H1 (cell line): ENCODE measurements around the gene TMEM183A. TPM values are rescaled to one million over a fixed set of nuclear protein-coding genes. Genes with fewer than 3 reads are reported as not detected.
A peak's percentile ranks its signal among the peaks of the same experiment; 100 is the strongest.
"Not testable (repeated sequence)": the region's sequence is repeated elsewhere in the genome, so short reads cannot be mapped to it uniquely, and the experiment has no call there.

ENCODE experiments used
- CTCF ChIA-PET: fragments of 300-600 bp; sonication (Branson Sonifier 250); formaldehyde crosslinking; loops from one replicate; lab custom pipeline; 2021; ENCODE audit not compliant: partially characterized antibody; lab: Charles Lee
- POLR2A ChIA-PET: fragments of 300-600 bp; sonication (Branson Sonifier 250); formaldehyde crosslinking; loops from one replicate; lab custom pipeline; 2021; ENCODE audit warnings: inconsistent platforms; ENCODE audit not compliant: partially characterized antibody; lab: Charles Lee
- DNase-seq, 2 experiments: peaks; one replicate each; pipeline versions ENCODE4 v3.0.0 to v3.0.0-alpha.2; 2010 to 2022; ENCODE audit warnings: low spot score in 2 of 2, low read depth in 1 of 2, mixed read lengths in 1 of 2
- FAIRE-seq: peaks from 2 replicates; lab custom pipeline; 2011; peaks lifted over from hg19 to GRCh38; lab: Jason Lieb, UNC
- H2AFZ ChIP-seq: 2 replicates; pipeline ENCODE4 v1.8.1; 2012; ENCODE audit warnings: low read length, inconsistent platforms
- H2AK5ac ChIP-seq: 2 replicates; pipeline ENCODE4 v1.6.1; 2013; ENCODE audit warnings: low read depth, low read length
- H2BK120ac ChIP-seq: replicated peaks from 2 replicates; pipeline ENCODE3; 2013; ENCODE audit warnings: low read depth, low read length, inconsistent platforms
- H2BK12ac ChIP-seq: 2 replicates; pipeline ENCODE4 v1.6.1; 2013; ENCODE audit warnings: low read depth, low read length
- H2BK15ac ChIP-seq: 2 replicates; pipeline ENCODE4 v1.6.1; 2013; ENCODE audit warnings: low read length
- H2BK20ac ChIP-seq: 2 replicates; pipeline ENCODE4 v1.6.1; 2013; ENCODE audit warnings: low read length
- H2BK5ac ChIP-seq: 2 replicates; pipeline ENCODE4 v1.6.1; 2013; ENCODE audit warnings: low read depth, low read length
- H3K14ac ChIP-seq: 2 replicates; pipeline ENCODE4 v1.6.1; 2013; ENCODE audit warnings: inconsistent platforms; ENCODE audit not compliant: insufficient read length
- H3K18ac ChIP-seq: 2 replicates; pipeline ENCODE4 v1.6.1; 2013; ENCODE audit warnings: low read length; ENCODE audit errors: extremely low read depth
- H3K23ac ChIP-seq: 2 replicates; pipeline ENCODE4 v1.6.1; 2013; ENCODE audit warnings: inconsistent platforms; ENCODE audit not compliant: insufficient read length
- H3K23me2 ChIP-seq: 2 replicates; pipeline ENCODE4 v1.6.1; 2013; ENCODE audit warnings: low read depth, low read length
- H3K27ac ChIP-seq: 2 replicates; pipeline ENCODE4 v1.6.1; 2011; ENCODE audit warnings: low read depth, low read length, inconsistent platforms
- H3K27me3 ChIP-seq, 4 experiments: replicated peaks in 1 of 4; 1 replicate in 1 of 4; 2 replicates in 3 of 4; pipeline versions ENCODE4 v1.6.1 to v1.8.1; 2011 to 2013; ENCODE audit warnings: low read length in 3 of 4, mild to moderate bottlenecking in 3 of 4, inconsistent platforms in 2 of 4, mixed read lengths in 2 of 4, moderate library complexity in 1 of 4; ENCODE audit not compliant: control insufficient read depth in 3 of 4, insufficient read depth in 3 of 4; ENCODE audit errors: extremely low read depth in 1 of 4
- H3K36me3 ChIP-seq, 4 experiments: 2 replicates each; pipeline versions ENCODE4 v1.6.1 to v1.8.1; 2011 to 2013; ENCODE audit warnings: mild to moderate bottlenecking in 4 of 4, low read length in 3 of 4, moderate library complexity in 2 of 4, control low read depth in 1 of 4, inconsistent platforms in 1 of 4; ENCODE audit not compliant: insufficient read depth in 4 of 4, control insufficient read depth in 2 of 4
- H3K4ac ChIP-seq: replicated peaks from 2 replicates; pipeline ENCODE3; 2013; ENCODE audit warnings: low read length, low read depth, mixed read lengths, inconsistent platforms; ENCODE audit not compliant: insufficient read length
- H3K4me1 ChIP-seq, 4 experiments: replicated peaks in 1 of 4; 1 replicate in 1 of 4; 2 replicates in 3 of 4; pipeline versions ENCODE4 v1.6.1 to v1.8.1; 2011 to 2013; ENCODE audit warnings: low read length in 3 of 4, inconsistent platforms in 2 of 4, mixed read lengths in 1 of 4; ENCODE audit not compliant: insufficient read depth in 4 of 4, control insufficient read depth in 3 of 4
- H3K4me2 ChIP-seq, 2 experiments: 2 replicates each; pipeline versions ENCODE4 v1.6.1 to v1.8.1; 2011 to 2013; ENCODE audit warnings: low read depth in 2 of 2, low read length in 2 of 2, control low read depth in 1 of 2, inconsistent platforms in 1 of 2, mild to moderate bottlenecking in 1 of 2; ENCODE audit not compliant: insufficient read depth in 1 of 2
- H3K4me3 ChIP-seq, 4 experiments: fragments of 200-600, 300-600 bp in 1 of 4; sonication (generic), shearing (Covaris generic), sonication (Bioruptor Twin) in 1 of 4; 2 replicates each; pipeline versions ENCODE4 v1.5.1 to v1.8.1; 2011 to 2016; ENCODE audit warnings: low read length in 4 of 4, low read depth in 3 of 4, control low read depth in 2 of 4, inconsistent platforms in 2 of 4, mild to moderate bottlenecking in 2 of 4, mixed read lengths in 1 of 4, moderate library complexity in 1 of 4; ENCODE audit not compliant: insufficient read depth in 2 of 4; ENCODE audit errors: extremely low read depth in 1 of 4
- H3K56ac ChIP-seq: replicated peaks from 2 replicates; pipeline ENCODE3; 2013; ENCODE audit warnings: low read depth, mild to moderate bottlenecking, mixed read lengths, low read length, inconsistent platforms; ENCODE audit not compliant: insufficient read length
- H3K79me1 ChIP-seq: 2 replicates; pipeline ENCODE4 v1.6.1; 2013; ENCODE audit warnings: low read depth, low read length, control low read depth
- H3K79me2 ChIP-seq, 2 experiments: 2 replicates each; pipeline versions ENCODE4 v1.6.1 to v1.8.1; 2012 to 2013; ENCODE audit warnings: low read length in 2 of 2, mild to moderate bottlenecking in 2 of 2, inconsistent platforms in 1 of 2; ENCODE audit not compliant: insufficient read depth in 2 of 2, control insufficient read depth in 1 of 2
- H3K9ac ChIP-seq, 4 experiments: replicated peaks in 1 of 4; 1 replicate in 1 of 4; 2 replicates in 3 of 4; pipeline versions ENCODE4 v1.6.1 to v1.8.1; 2011 to 2013; ENCODE audit warnings: low read depth in 3 of 4, low read length in 3 of 4, control low read depth in 2 of 4, mild to moderate bottlenecking in 2 of 4, moderate library complexity in 2 of 4, inconsistent platforms in 1 of 4; ENCODE audit errors: extremely low read depth in 1 of 4
- H3K9me3 ChIP-seq, 2 experiments: 2 replicates each; pipeline versions ENCODE4 v1.6.1 to v1.8.1; 2012 to 2013; ENCODE audit warnings: mild to moderate bottlenecking in 2 of 2, moderate library complexity in 2 of 2, control low read depth in 1 of 2, inconsistent platforms in 1 of 2, low read depth in 1 of 2, low read length in 1 of 2, mixed read lengths in 1 of 2; ENCODE audit not compliant: insufficient read depth in 2 of 2
- H4K20me1 ChIP-seq, 2 experiments: replicated peaks in 1 of 2; 2 replicates each; pipeline versions ENCODE3 to v1.8.1; 2011 to 2013; ENCODE audit warnings: inconsistent platforms in 2 of 2, low read length in 2 of 2, mild to moderate bottlenecking in 1 of 2; ENCODE audit not compliant: insufficient read depth in 2 of 2, control insufficient read depth in 1 of 2
- H4K5ac ChIP-seq: 2 replicates; pipeline ENCODE4 v1.6.1; 2013; ENCODE audit warnings: low read length, low read depth, mixed read lengths, inconsistent platforms; ENCODE audit not compliant: insufficient read length
- H4K8ac ChIP-seq: 2 replicates; pipeline ENCODE4 v1.8.0; 2013; ENCODE audit warnings: mild to moderate bottlenecking, moderate library complexity, low read length, inconsistent platforms; ENCODE audit not compliant: insufficient read depth; ENCODE audit errors: extremely low read depth
- H4K91ac ChIP-seq: replicated peaks from 2 replicates; pipeline ENCODE3; 2013; ENCODE audit warnings: low read length, mixed read lengths, inconsistent platforms; ENCODE audit not compliant: insufficient read length
- ASH2L ChIP-seq: fragments of 200-600, 300-600 bp; sonication (generic); IDR thresholded peaks from one replicate; pipeline ENCODE4 v1.7.1; 2017; ENCODE audit warnings: low read length
- WGBS, 2 experiments: shearing (Covaris generic) in 1 of 2; methylation state at CpG; one replicate each; pipeline versions ENCODE4 v1.1.6 to v1.1.7; 2013 to 2015; ENCODE audit warnings: low lambda C conversion rate in 2 of 2, mixed read lengths in 2 of 2, inconsistent platforms in 1 of 2, low coverage in 1 of 2, missing lambda C conversion rate in 1 of 2; ENCODE audit not compliant: insufficient replicate concordance in 2 of 2, insufficient coverage in 1 of 2, insufficient read length in 1 of 2; ENCODE audit errors: extremely low coverage in 1 of 2, missing lambda C conversion rate in 1 of 2; 5-methylcytosine and 5-hydroxymethylcytosine counted together
- polyA plus RNA-seq, 7 experiments: library from polyadenylated mRNA; depleted of rRNA in 3 of 7; stranded (reverse) in 5 of 7; unstranded in 2 of 7; fragments of >200 nt in 5 of 7; fragments of 200-250 nt in 2 of 7; gene quantifications; 1 replicate in 5 of 7; 2 replicates in 1 of 7; 4 replicates in 1 of 7; pipeline versions ENCODE4 v1.2.1 to v1.2.3, GENCODE V29; 2011 to 2013; ENCODE audit warnings: missing spikeins in 2 of 7, mixed read lengths in 2 of 7
- total RNA-seq: library from RNA; stranded (reverse); fragmentation: NEBNext Ultra II Directional; extraction: Animal tissue kit (Norgen Biotek cat#: 25700); gene quantifications from 2 replicates; pipeline ENCODE4 v1.2.1, GENCODE V29; 2021

The TMEM183A gene
- total and polyA plus RNA-seq, 2 of the 8 experiments (the other 6 are each of a cell fraction or from before 2014, with no cell fraction given): 107 to 173 TPM

DNA sequence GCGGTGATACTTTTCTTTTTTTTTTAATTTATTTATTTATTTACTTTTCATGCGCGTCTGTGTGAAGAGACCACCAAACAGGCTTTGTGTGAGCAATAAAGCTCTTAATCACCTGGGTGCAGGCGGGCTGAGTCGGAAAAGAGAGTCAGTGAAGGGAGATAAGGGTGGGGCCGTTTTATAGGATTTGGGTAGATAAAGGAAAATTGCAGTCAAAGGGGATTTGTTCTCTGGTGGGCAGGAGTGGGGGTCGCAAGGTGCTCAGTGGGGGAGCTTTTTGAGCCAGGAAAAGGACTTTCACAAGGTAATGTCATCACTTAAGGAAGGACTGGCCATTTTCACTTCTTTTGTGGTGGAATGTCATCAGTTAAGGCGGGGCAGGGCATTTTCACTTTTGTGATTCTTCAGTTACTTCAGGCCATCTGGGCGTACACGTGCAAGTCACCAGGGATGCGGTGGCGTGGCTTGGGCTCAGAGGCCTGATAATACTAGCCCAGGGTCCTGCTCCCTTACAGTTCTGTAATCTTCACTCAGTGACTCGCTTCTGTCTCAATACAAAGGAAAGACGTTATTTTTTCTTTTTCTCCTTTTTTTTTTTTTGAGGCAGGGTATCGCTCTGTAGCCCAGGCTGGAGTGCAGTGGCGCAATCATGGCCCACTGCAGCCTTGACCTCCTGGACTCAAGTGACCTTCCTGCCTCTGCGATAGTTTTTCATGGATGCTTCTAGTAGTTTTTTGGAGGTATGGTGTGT is 1.6 kb upstream of the TMEM183A start:
- H2AK5ac ChIP-seq, FAIRE-seq, H4K5ac ChIP-seq, H2BK5ac ChIP-seq, H3K4ac ChIP-seq, DNase-seq, H4K91ac ChIP-seq, H3K27me3 ChIP-seq, H3K9me3 ChIP-seq, H3K18ac ChIP-seq: not testable (repeated sequence)
- peak; percentile 5 for TF ChIP-seq ASH2L
- TF ChIP-seq, all 59 proteins: peak for 1; not testable (repeated sequence) for 58
- Histone ChIP-seq H3K27ac (peak overlapping the region; percentile 71; the same call in 1 of the 2 replicates), H2BK12ac (peak overlapping the region; percentile 90), H3K4me2 (peak overlapping the region; percentile 52 to 67), H3K79me2 (peaks cover 0 to 29% of the 10 kb centered on the region in 2 experiments; a peak in 3 of 4 replicates), H3K36me3 (peaks cover 2 to 20% (median 14%) of the 10 kb centered on the region in 4 experiments; a peak in 5 of 8 replicates), H3K4me3 (peak overlapping the region; percentile 81 to 99 (median 97); a peak in 5 of 8 replicates), H4K8ac (0 out of 2 replicates have a peak overlapping the region, but pooled peaks have one; percentile 11), H2AFZ (0 out of 2 replicates have a peak overlapping the region, but pooled peaks have one; percentile 66), H3K9ac (peak overlapping the region in 3 of 4 experiments; percentile 29 to 71 (median 44); a peak in 6 of 7 replicates)
- WGBS, 2 experiments: 80% methylated on average over 16 of the region's 17 CpGs; no CpG with 5 or more reads in 1 of the 2 experiments
- H3K79me1 ChIP-seq, H3K14ac ChIP-seq, H3K4me1 ChIP-seq, H3K56ac ChIP-seq, H2BK15ac ChIP-seq, H4K20me1 ChIP-seq, H3K23me2 ChIP-seq, H2BK120ac ChIP-seq, H3K23ac ChIP-seq, H2BK20ac ChIP-seq: not testable (repeated sequence)
- ChIA-PET POLR2A (interaction anchor here (0.6 to 7.4 kb wide), 17 partner anchors 7 to 214 kb away, joined by 3 to 72 read pairs (median 5); partner anchors contain the start of genes CYB5R1, KLHL12, PCAT6 and PPFIA4), CTCF (interaction anchor here (0.6 to 1.0 kb wide), 6 partner anchors 17 to 420 kb away, joined by 3 to 7 read pairs (median 3); no protein-coding TSS in a partner anchor)
